ENCODE measurements around the gene BUD13.
"Not testable (repeated sequence)": the region's sequence is repeated elsewhere in the genome, so short reads cannot be mapped to it uniquely, and the experiment has no call there.

The BUD13 gene

DNA sequence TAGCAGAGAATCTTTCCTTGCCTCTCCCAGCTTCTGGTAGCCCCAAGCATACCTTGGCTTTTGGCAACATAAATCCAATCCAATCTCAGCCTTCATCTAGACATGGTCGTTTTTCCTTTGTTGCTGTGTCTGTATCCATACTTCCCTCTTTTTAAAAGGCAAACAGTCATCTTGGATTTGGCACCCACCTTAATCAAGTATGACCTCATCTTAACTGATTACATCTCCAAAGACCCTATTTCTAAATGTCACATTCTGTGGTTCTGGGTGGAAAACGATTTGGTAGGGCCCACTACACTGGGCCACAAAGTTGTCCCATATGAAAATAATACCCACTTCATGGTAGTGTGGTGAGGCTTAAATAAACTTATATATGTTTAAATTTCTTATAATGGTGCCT lies 852 bp downstream of the BUD13 start:
- peak overlapping the region; percentile 61 for H3K4me3 ChIP-seq (replicated peaks; ENCODE audit: low read depth, low read length)
- TF ChIP-seq, protein P1, sequence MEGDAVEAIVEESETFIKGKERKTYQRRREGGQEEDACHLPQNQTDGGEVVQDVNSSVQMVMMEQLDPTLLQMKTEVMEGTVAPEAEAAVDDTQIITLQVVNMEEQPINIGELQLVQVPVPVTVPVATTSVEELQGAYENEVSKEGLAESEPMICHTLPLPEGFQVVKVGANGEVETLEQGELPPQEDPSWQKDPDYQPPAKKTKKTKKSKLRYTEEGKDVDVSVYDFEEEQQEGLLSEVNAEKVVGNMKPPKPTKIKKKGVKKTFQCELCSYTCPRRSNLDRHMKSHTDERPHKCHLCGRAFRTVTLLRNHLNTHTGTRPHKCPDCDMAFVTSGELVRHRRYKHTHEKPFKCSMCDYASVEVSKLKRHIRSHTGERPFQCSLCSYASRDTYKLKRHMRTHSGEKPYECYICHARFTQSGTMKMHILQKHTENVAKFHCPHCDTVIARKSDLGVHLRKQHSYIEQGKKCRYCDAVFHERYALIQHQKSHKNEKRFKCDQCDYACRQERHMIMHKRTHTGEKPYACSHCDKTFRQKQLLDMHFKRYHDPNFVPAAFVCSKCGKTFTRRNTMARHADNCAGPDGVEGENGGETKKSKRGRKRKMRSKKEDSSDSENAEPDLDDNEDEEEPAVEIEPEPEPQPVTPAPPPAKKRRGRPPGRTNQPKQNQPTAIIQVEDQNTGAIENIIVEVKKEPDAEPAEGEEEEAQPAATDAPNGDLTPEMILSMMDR (IDR thresholded peaks at IDR 0.05; ENCODE audit: low read depth, low read length, missing control alignments): no peak
- DNase-seq (ENCODE audit: extremely low read depth, low read depth): no peak

DNA sequence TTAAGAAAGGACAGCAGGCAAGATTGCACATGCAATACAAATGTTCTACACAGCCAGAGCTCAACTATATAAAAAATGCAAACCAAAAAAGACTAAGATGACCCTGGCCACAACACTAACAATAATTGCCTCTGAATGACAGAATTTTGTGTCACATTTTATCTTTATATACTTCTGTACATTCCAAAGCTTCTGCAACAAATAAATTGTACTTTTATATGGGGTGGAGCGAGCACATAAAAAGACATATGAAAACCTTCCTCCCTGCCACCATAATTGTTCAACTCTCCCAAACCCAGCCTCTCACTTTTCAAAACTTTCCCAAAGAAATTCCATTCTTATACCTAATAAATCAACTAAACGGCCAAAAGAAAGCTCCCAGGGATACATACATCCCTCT lies 10.7 kb downstream of the BUD13 start:
- TF ChIP-seq, protein P1 (IDR thresholded peaks at IDR 0.05; ENCODE audit: low read depth, low read length, missing control alignments): no peak
- no peak for DNase-seq (ENCODE audit: extremely low read depth, low read depth)
- no peak overlapping the region for H3K4me3 ChIP-seq (replicated peaks; ENCODE audit: low read depth, low read length)

DNA sequence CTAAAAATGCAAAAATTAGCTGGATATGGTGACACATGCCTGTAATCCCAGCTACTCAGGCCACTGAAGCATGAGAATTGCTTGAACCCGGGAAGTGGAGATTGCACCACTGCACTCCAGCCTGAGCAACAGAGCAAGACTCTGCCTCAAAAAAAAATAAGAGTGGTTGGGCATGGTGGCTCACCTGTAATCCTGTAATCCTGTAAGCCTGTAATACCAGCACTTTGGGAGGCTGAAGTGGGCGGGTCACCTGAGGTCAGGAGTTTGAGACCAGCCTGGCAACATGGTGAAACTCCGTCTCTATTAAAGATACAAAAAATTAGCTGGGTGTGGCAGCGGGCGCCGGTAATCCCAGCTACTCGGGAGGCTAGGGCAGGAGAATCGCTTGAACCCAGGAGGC lies 16.7 kb downstream of the BUD13 start:
- DNase-seq (ENCODE audit: extremely low read depth, low read depth); H3K4me3 ChIP-seq (replicated peaks; ENCODE audit: low read depth, low read length): not testable (repeated sequence)

DNA sequence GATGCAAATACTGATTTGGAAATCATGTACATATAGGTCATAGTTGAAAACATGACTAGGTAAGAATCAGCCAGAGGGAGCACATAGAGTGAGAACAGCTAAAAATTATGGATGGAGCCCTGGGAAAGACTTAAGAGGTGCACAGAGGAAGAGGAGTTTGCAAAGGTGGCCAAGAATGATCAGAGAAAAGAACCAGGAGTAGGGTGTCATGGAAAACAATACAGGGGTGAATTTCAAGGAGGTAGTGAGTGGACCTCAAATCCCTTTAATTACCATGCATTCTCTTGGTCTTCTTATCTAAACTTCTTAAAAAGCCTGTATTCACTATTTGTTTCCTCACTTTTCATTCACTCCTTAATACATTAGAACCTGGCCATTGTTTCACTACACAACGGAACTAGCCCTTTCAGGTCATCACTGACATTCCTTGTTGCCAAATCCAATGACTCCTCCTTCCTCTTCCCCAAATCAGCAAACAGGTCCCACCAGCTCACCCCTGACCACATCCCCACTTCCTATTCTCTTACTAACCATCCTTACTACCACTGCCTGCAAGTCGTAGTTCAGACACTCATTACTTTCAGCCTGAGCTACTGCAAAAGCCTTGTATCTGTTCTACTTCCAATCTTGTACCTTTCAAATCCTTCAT lies 22.6 kb downstream of the BUD13 start:
- H3K4me3 ChIP-seq (replicated peaks; ENCODE audit: low read depth, low read length): no peak overlapping the region

DNA sequence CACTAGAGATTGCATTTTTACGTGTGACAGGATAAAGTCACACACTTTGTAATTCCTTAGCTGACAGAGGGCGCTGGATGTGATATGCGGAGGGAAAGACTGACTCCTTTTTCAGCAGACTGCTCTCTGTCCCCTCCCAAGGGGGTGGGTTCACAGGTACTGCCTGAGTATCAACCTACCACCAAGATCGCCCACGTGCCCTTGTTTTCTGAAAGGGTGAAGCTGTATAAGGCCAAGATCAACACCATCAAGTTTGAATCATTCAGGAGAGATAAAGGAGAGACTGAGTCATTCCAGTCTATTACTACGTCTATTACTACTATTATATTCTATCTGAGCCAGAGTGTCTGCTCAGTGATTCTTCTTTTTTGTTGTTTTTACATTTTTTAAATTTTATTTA lies 30.7 kb downstream of the BUD13 start:
- TF ChIP-seq, protein P1 (IDR thresholded peaks at IDR 0.05; ENCODE audit: low read depth, low read length, missing control alignments): no peak
- DNase-seq (ENCODE audit: extremely low read depth, low read depth): no peak
- H3K4me3 ChIP-seq (replicated peaks; ENCODE audit: low read depth, low read length): no peak overlapping the region

More for the DNA sequence above, 22.6 kb downstream of the BUD13 start:
- no peak for DNase-seq (ENCODE audit: extremely low read depth, low read depth)
- TF ChIP-seq, protein P1 (IDR thresholded peaks at IDR 0.05; ENCODE audit: low read depth, low read length, missing control alignments): no peak

DNA sequence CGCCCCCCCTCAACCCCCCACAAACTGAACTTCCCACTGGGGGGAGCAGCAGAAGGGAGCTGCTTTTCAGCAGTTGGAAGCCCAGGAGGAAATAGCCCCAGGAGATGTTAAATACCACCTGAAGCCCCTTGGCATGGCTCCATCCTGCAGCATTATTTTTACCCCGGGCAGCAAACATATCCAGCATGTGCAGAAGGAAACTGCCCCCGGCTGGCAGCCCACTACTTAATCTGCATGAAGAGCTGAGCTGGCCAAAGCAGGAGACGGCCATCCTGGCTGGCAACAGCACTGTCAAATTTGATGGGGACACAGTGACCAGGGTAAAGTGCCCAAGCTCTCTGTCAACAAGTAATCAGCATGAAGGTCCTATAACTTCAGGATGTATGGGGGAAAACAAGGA lies 32.0 kb downstream of the BUD13 start:
- TF ChIP-seq, protein P1 (IDR thresholded peaks at IDR 0.05; ENCODE audit: low read depth, low read length, missing control alignments): no peak
- no peak for DNase-seq (ENCODE audit: extremely low read depth, low read depth)
- no peak overlapping the region for H3K4me3 ChIP-seq (replicated peaks; ENCODE audit: low read depth, low read length)

DNA sequence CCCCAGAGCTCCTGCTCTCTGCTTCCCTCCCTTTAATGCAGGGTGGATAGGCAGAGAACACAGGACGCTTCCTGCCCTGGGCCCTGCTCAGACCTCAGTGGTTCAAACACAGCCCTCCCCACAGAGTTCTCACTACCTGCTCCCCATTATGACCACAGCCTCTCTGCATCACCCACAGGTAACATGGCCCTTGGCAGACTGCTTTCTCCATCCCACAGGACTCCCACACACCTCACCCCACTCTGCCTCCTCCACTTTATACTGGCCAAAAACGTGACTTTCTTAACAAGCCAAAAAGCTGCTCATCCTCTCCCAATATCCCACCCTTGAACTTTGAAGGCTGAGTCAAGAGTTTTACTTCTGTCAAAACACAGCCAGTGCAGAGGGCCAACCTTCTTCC lies 33.8 kb downstream of the BUD13 start:
- no peak overlapping the region for H3K4me3 ChIP-seq (replicated peaks; ENCODE audit: low read depth, low read length)
- TF ChIP-seq, protein P1 (IDR thresholded peaks at IDR 0.05; ENCODE audit: low read depth, low read length, missing control alignments): no peak
- DNase-seq (ENCODE audit: extremely low read depth, low read depth): no peak
